Fibroblast of pulmonary artery (primary cell): ENCODE data around the gene GZMA.
"Not testable (repeated sequence)": the region's sequence is repeated elsewhere in the genome, so short reads cannot be mapped to it uniquely, and the experiment has no call there.

Experiments
- DNase-seq: peaks from one replicate; pipeline ENCODE4 v3.0.0-alpha.2; 2010; ENCODE audit warnings: low read depth
- H3K4me3 ChIP-seq: replicated peaks from 2 replicates; pipeline ENCODE4 v1.5.1; 2011; ENCODE audit warnings: low read depth, mild to moderate bottlenecking, control low read depth, low read length, moderate library complexity
- TF ChIP-seq, protein P1 (sequence below): IDR thresholded peaks from 2 replicates; pipeline ENCODE4 v1.5.1; 2011; ENCODE audit warnings: mild to moderate bottlenecking, control low read depth, low read length, inconsistent platforms; ENCODE audit errors: missing control alignments

The GZMA gene

GRCh38 chr5:55096861-55097260, 5.6 kb upstream of the GZMA start:
- TF ChIP-seq, protein P1, sequence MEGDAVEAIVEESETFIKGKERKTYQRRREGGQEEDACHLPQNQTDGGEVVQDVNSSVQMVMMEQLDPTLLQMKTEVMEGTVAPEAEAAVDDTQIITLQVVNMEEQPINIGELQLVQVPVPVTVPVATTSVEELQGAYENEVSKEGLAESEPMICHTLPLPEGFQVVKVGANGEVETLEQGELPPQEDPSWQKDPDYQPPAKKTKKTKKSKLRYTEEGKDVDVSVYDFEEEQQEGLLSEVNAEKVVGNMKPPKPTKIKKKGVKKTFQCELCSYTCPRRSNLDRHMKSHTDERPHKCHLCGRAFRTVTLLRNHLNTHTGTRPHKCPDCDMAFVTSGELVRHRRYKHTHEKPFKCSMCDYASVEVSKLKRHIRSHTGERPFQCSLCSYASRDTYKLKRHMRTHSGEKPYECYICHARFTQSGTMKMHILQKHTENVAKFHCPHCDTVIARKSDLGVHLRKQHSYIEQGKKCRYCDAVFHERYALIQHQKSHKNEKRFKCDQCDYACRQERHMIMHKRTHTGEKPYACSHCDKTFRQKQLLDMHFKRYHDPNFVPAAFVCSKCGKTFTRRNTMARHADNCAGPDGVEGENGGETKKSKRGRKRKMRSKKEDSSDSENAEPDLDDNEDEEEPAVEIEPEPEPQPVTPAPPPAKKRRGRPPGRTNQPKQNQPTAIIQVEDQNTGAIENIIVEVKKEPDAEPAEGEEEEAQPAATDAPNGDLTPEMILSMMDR: no peak
- no peak for DNase-seq
- H3K4me3 ChIP-seq: no peak overlapping the region

- not testable (repeated sequence) for H3K4me3 ChIP-seq, DNase-seq
Observed at GRCh38 chr5:55101148-55101547, 1.3 kb upstream of the GZMA start.

GRCh38 chr5:55101556-55102276, 730 bp upstream of the GZMA start:
- no peak for DNase-seq
- no peak overlapping the region for H3K4me3 ChIP-seq

GRCh38 chr5:55104036-55104772, 1.8 kb downstream of the GZMA start:
- no peak overlapping the region for H3K4me3 ChIP-seq
- DNase-seq: no peak

More at GRCh38 chr5:55101556-55102276, 730 bp upstream of the GZMA start:
- TF ChIP-seq, protein P1: no peak

GRCh38 chr5:55104946-55105701, 2.7 kb downstream of the GZMA start:
- H3K4me3 ChIP-seq: no peak overlapping the region
- no peak for DNase-seq
- TF ChIP-seq, protein P1: no peak

More at GRCh38 chr5:55104036-55104772, 1.8 kb downstream of the GZMA start:
- TF ChIP-seq, protein P1: no peak

DNA sequence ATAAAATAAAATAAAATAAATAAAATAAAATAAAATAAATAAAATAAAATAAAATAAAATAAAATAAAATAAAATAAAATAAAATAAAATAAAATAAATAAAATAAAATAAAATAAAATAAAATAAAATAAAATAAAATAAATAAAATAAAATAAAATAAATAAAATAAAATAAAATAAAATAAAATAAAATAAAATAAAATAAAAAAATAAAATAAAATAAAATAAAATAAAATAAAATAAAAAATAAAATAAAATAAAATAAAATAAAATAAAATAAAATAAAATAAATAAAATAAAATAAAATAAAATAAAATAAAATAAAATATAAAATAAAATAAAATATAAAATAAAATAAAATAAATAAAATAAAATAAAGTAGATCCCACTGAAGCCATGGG, 3.5 kb downstream of the GZMA start:
- not testable (repeated sequence) for DNase-seq, H3K4me3 ChIP-seq

- H3K4me3 ChIP-seq: no peak overlapping the region
- TF ChIP-seq, protein P1: no peak
- DNase-seq: no peak
Observed at GRCh38 chr5:55108661-55109060, 6.2 kb downstream of the GZMA start.
